GM12875 (cell line): ENCODE data around the gene F12.

Source experiments
- H3K4me3 ChIP-seq: one replicate; pipeline ENCODE4 v1.5.1; 2011; ENCODE audit warnings: low read depth, low read length, control low read depth
- CTCF ChIP-seq: IDR thresholded peaks from 2 replicates; pipeline ENCODE4 v1.5.1; 2011; ENCODE audit warnings: low read depth, mild to moderate bottlenecking, control low read depth, inconsistent platforms, low read length, moderate library complexity, borderline replicate concordance; ENCODE audit not compliant: insufficient read depth

F12 gene

GRCh38 chr5:177387405-177387804 lies 22.0 kb downstream of the F12 start:
- TF ChIP-seq CTCF, result no peak
- H3K4me3 ChIP-seq, result no peak overlapping the region

- TF ChIP-seq CTCF, result no peak
- no peak overlapping the region for H3K4me3 ChIP-seq
These were observed 22.8 kb downstream of the F12 start for GRCh38 chr5:177386542-177386941.

- H3K4me3 ChIP-seq, result no peak overlapping the region
- no peak for TF ChIP-seq CTCF
These were observed 23.6 kb downstream of the F12 start for GRCh38 chr5:177385720-177386119.

GRCh38 chr5:177384134-177384533 lies 25.2 kb downstream of the F12 start, which contains the start of gene SLC34A1:
SLC34A1 (plus strand) TSS chr5:177384434; CDS start chr5:177385742, 1,308 bp downstream.
- no peak within 1 kb of the TSS for H3K4me3 ChIP-seq
- no peak for TF ChIP-seq CTCF

- no peak for TF ChIP-seq CTCF
- H3K4me3 ChIP-seq, result no peak overlapping the region
These were observed 26.2 kb downstream of the F12 start for GRCh38 chr5:177383181-177383580.

GRCh38 chr5:177382423-177383029 lies 26.8 kb downstream of the F12 start:
- H3K4me3 ChIP-seq, result no peak overlapping the region
- TF ChIP-seq CTCF, result no peak; the same call in 1 of the 2 replicates

GRCh38 chr5:177380805-177381126 lies 28.6 kb downstream of the F12 start:
- H3K4me3 ChIP-seq, result no peak overlapping the region
- no peak for TF ChIP-seq CTCF
